GM12878 (cell line): ENCODE measurements around the gene ZNF620. TPM values are rescaled to one million over a fixed set of nuclear protein-coding genes. Genes with fewer than 3 reads are reported as not detected.

ENCODE experiments used
- ATAC-seq: fragments of 200-7000 bp; cut with Tn5 transposase; 3 replicates; pipeline ENCODE4 v1.9.1; 2020; ENCODE audit warnings: mild to moderate bottlenecking, moderate library complexity
- BruUV-seq: library from RNA; stranded (reverse); fragments of 400-500 nt; replicated peaks from 2 replicates; lab custom pipeline; 2021; lab: Mats Ljungman, UMichigan
- CTCF ChIA-PET: fragments of 300-600 bp; sonication (Branson Sonifier 250); formaldehyde crosslinking; extraction: SDS; loops from one replicate; lab custom pipeline; 2021; ENCODE audit warnings: inconsistent platforms; lab: Yijun Ruan, JAX
- POLR2A ChIA-PET: fragments of 350-600 bp; formaldehyde crosslinking; extraction: SDS; loops from one replicate; lab custom pipeline; 2021; ENCODE audit warnings: inconsistent platforms; lab: Charles Lee
- RAD21 ChIA-PET: fragments of 300-600 bp; sonication (Branson Sonifier 250); formaldehyde crosslinking; loops from one replicate; lab custom pipeline; 2023; ENCODE audit warnings: antibody characterized with exemption; ENCODE audit not compliant: unreplicated experiment; lab: Charles Lee
- SMC1A ChIA-PET: fragments of 300-600 bp; sonication (Branson Sonifier 250); formaldehyde crosslinking; loops from one replicate; lab custom pipeline; 2023; ENCODE audit not compliant: unreplicated experiment, uncharacterized antibody; lab: Charles Lee
- DNase-seq: peaks from one replicate; pipeline ENCODE4 v3.0.0-alpha.2; 2011; ENCODE audit warnings: low read depth, low spot score
- FAIRE-seq: peaks from 3 replicates; lab custom pipeline; 2011; peaks lifted over from hg19 to GRCh38; lab: Jason Lieb, UNC
- H2AFZ ChIP-seq: 2 replicates; pipeline ENCODE4 v1.6.0; 2011; ENCODE audit warnings: low read depth, low read length, control low read depth; ENCODE audit not compliant: control insufficient read depth
- H3K27ac ChIP-seq: 2 replicates; pipeline ENCODE4 v1.5.1; 2011; ENCODE audit warnings: control low read depth; ENCODE audit not compliant: control insufficient read depth, insufficient read depth
- H3K27me3 ChIP-seq, 2 experiments: replicated peaks in 1 of 2; 2 replicates each; pipeline versions ENCODE4 v1.6.0 to v1.6.1; 2011; ENCODE audit warnings: low read length in 1 of 2; ENCODE audit not compliant: control insufficient read depth in 2 of 2, insufficient read depth in 2 of 2
- H3K36me3 ChIP-seq, 2 experiments: 2 replicates each; pipeline ENCODE4 v1.5.1; 2011; ENCODE audit warnings: low read length in 1 of 2; ENCODE audit not compliant: control insufficient read depth in 2 of 2, insufficient read depth in 2 of 2
- H3K4me1 ChIP-seq: 2 replicates; pipeline ENCODE4 v1.6.1; 2011; ENCODE audit warnings: mild to moderate bottlenecking, low read length, moderate library complexity, mixed read lengths; ENCODE audit not compliant: control insufficient read depth, insufficient read depth
- H3K4me2 ChIP-seq: 2 replicates; pipeline ENCODE4 v1.6.0; 2011; ENCODE audit warnings: control low read depth; ENCODE audit not compliant: control insufficient read depth, insufficient read depth
- H3K4me3 ChIP-seq: fragments of 200-600 bp; sonication (generic); 2 replicates; pipeline ENCODE4 v1.5.1; 2016
- H3K79me2 ChIP-seq: 2 replicates; pipeline ENCODE4 v1.6.0; 2011; ENCODE audit warnings: low read length; ENCODE audit not compliant: control insufficient read depth, insufficient read depth
- H3K9ac ChIP-seq: 2 replicates; pipeline ENCODE4 v1.8.0; 2011; ENCODE audit warnings: low read length, control low read depth, mixed read lengths; ENCODE audit not compliant: control insufficient read depth, insufficient read depth
- H3K9me3 ChIP-seq: replicated peaks from 3 replicates; pipeline ENCODE4 v1.5.1; 2011; ENCODE audit warnings: mild to moderate bottlenecking, low read length; ENCODE audit not compliant: control insufficient read depth, insufficient read depth
- H4K20me1 ChIP-seq: 2 replicates; pipeline ENCODE4 v1.6.0; 2011; ENCODE audit not compliant: control insufficient read depth, insufficient read depth
- CHD1 ChIP-seq: IDR thresholded peaks from 2 replicates; pipeline ENCODE4 v1.6.1; 2012; ENCODE audit warnings: low read depth, low read length, improper control_type of control experiment
- CREB1 ChIP-seq: IDR thresholded peaks from 2 replicates; pipeline ENCODE4 v1.6.1; 2012; ENCODE audit warnings: low read depth, mild to moderate bottlenecking, inconsistent platforms
- KLF5 ChIP-seq: fragments of 450-650 bp; IDR thresholded peaks from 2 replicates; pipeline ENCODE4 v1.6.1; 2014; ENCODE audit warnings: mild to moderate bottlenecking; ENCODE audit not compliant: partially characterized antibody
- LARP7 ChIP-seq: fragments of 450-650 bp; IDR thresholded peaks from 2 replicates; pipeline ENCODE4 v1.6.1; 2017; ENCODE audit warnings: mild to moderate bottlenecking
- NFIC ChIP-seq: IDR thresholded peaks from 2 replicates; pipeline ENCODE4 v1.6.1; 2012; ENCODE audit warnings: low read depth, mild to moderate bottlenecking, inconsistent platforms, low read length, moderate library complexity
- SMAD5 ChIP-seq: IDR thresholded peaks from 2 replicates; pipeline ENCODE4 v1.6.1; 2016; ENCODE audit warnings: antibody characterized with exemption, low read depth
- SP1 ChIP-seq: IDR thresholded peaks from one replicate; pipeline ENCODE4 v1.6.1; 2011; ENCODE audit warnings: low read depth, low read length
- ZNF24 ChIP-seq: fragments of 450-650 bp; IDR thresholded peaks from 2 replicates; pipeline ENCODE4 v1.6.1; 2017; ENCODE audit warnings: antibody characterized with exemption, mild to moderate bottlenecking
- ZNF384 ChIP-seq: IDR thresholded peaks from 2 replicates; pipeline ENCODE4 v1.6.1; 2012; ENCODE audit warnings: low read depth, mild to moderate bottlenecking, low read length, improper control_type of control experiment, borderline replicate concordance
- WGBS: methylation state at CpG from one replicate; pipeline ENCODE4 v1.1.6; 2016; ENCODE audit warnings: low lambda C conversion rate; ENCODE audit not compliant: insufficient replicate concordance, insufficient coverage; ENCODE audit errors: missing lambda C conversion rate; 5-methylcytosine and 5-hydroxymethylcytosine counted together
- in situ Hi-C: fragments of 300-500 bp; cut with MboI; formaldehyde crosslinking; loops from 9 replicates; pipeline ENCODE4 v1.14.3; 2018; ENCODE audit warnings: mixed read lengths
- intact Hi-C: fragments of 100-400 bp; cut with micrococcal nuclease; formaldehyde crosslinking; loops from one replicate; pipeline ENCODE4 v1.14.2; 2022; ENCODE audit not compliant: unreplicated experiment
- polyA plus RNA-seq, 11 experiments: library from polyadenylated mRNA; depleted of rRNA in 4 of 11; unstranded in 6 of 11; stranded (reverse) in 5 of 11; fragments of >200 nt; fragmentation: Nextera tagmentation in 4 of 11; fragmentation: Illumina TruSeq in 1 of 11; extraction: Ambion mirVana in 4 of 11; extraction: Trizol in 1 of 11; gene quantifications; 1 replicate in 1 of 11; 2 replicates in 10 of 11; pipeline versions ENCODE4 v1.2.1 to v1.2.3, GENCODE V29; 2011 to 2016; ENCODE audit warnings: inconsistent platforms in 2 of 11, missing spikeins in 2 of 11, low read depth in 1 of 11
- total RNA-seq, 4 experiments: library from RNA; depleted of rRNA in 3 of 4; stranded (reverse); fragments of >200 nt in 3 of 4; fragmentation: Illumina TruSeq in 1 of 4; extraction: Trizol in 1 of 4; gene quantifications; 2 replicates each; pipeline versions ENCODE4 v1.2.1 to v1.2.3, GENCODE V29; 2013 to 2021
- TF ChIP-seq, protein P1 (sequence below): fragments of 450-650 bp; IDR thresholded peaks from 2 replicates; pipeline ENCODE4 v1.6.1; 2017; ENCODE audit warnings: mild to moderate bottlenecking
- TF ChIP-seq, protein P2 (sequence below): IDR thresholded peaks from 2 replicates; pipeline ENCODE4 v1.6.1; 2012; ENCODE audit warnings: mild to moderate bottlenecking, low read depth, low read length
- TF ChIP-seq, protein P3 (sequence below): fragments of 150-350 bp; IDR thresholded peaks from 2 replicates; pipeline ENCODE4 v1.6.1; 2014; ENCODE audit warnings: mild to moderate bottlenecking, low read depth, low read length
- TF ChIP-seq, protein P4 (sequence below): fragments of 450-650 bp; IDR thresholded peaks from 2 replicates; pipeline ENCODE4 v1.6.1; 2017; ENCODE audit warnings: antibody characterized with exemption, mild to moderate bottlenecking, moderate library complexity

Gene ZNF620
- total and polyA plus RNA-seq, 10 of the 15 experiments (the other 5 are each of a cell fraction or from before 2014, with no cell fraction given), result 1.3 to 4.3 (median 2.2) TPM

DNA sequence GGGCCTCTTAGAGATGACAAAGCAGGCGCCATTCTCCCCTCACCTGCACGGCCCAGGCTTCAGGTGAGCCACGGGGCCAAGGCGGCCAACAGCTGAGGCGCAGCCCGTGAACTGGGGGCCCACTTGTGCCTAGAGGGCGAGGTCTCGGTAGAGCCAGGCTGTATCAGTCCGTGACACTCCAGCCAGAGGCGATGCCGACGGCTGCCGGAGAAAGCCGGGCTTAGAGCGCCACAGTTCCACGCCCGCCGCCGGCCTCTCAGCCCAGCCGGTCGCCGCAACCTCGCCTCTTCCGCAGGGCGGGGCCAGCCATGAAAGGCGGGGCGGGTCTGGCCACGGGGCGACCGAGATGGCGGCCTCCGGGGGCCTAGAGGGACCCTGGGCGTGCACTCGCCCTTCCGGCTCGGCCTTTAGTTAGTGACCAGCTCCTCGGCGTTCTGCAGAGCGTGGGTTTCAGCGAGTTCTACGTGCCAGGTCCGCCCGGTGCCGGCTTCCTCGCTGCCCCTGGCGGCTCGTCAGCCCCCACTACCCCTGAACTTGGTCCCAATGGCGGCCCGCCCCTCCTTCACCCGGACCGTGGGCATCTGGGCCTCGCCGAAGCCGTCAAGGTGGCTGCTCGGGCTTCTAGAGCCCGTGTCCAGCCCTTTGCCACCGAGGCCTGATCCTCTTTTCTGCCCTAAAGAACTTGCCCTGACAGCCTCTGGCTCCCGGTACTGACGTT lies 18.9 kb downstream of the ZNF620 start, which contains the start of gene ZNF621:
ZNF621 (plus strand) TSS at position 393 of the 718 bp plus-strand sequence. CDS start 881 bp downstream, outside the sequence.
- no peaks in the 10 kb centered on the region for H3K27me3 ChIP-seq
- intact Hi-C loops, result loop anchor here (5.0 kb wide), 3 partner anchors 47 to 197 kb away; partner anchors contain the start of gene ZNF619
- RAD21 ChIA-PET, result interaction anchor here (1.0 to 1.5 kb wide), 4 partner anchors 19 to 67 kb away, joined by 3 to 4 read pairs (median 3); partner anchors contain the start of genes RPL14 and ZNF620
- TF ChIP-seq, protein P1, sequence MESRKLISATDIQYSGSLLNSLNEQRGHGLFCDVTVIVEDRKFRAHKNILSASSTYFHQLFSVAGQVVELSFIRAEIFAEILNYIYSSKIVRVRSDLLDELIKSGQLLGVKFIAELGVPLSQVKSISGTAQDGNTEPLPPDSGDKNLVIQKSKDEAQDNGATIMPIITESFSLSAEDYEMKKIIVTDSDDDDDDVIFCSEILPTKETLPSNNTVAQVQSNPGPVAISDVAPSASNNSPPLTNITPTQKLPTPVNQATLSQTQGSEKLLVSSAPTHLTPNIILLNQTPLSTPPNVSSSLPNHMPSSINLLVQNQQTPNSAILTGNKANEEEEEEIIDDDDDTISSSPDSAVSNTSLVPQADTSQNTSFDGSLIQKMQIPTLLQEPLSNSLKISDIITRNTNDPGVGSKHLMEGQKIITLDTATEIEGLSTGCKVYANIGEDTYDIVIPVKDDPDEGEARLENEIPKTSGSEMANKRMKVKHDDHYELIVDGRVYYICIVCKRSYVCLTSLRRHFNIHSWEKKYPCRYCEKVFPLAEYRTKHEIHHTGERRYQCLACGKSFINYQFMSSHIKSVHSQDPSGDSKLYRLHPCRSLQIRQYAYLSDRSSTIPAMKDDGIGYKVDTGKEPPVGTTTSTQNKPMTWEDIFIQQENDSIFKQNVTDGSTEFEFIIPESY, result no peak
- TF ChIP-seq, protein P2, sequence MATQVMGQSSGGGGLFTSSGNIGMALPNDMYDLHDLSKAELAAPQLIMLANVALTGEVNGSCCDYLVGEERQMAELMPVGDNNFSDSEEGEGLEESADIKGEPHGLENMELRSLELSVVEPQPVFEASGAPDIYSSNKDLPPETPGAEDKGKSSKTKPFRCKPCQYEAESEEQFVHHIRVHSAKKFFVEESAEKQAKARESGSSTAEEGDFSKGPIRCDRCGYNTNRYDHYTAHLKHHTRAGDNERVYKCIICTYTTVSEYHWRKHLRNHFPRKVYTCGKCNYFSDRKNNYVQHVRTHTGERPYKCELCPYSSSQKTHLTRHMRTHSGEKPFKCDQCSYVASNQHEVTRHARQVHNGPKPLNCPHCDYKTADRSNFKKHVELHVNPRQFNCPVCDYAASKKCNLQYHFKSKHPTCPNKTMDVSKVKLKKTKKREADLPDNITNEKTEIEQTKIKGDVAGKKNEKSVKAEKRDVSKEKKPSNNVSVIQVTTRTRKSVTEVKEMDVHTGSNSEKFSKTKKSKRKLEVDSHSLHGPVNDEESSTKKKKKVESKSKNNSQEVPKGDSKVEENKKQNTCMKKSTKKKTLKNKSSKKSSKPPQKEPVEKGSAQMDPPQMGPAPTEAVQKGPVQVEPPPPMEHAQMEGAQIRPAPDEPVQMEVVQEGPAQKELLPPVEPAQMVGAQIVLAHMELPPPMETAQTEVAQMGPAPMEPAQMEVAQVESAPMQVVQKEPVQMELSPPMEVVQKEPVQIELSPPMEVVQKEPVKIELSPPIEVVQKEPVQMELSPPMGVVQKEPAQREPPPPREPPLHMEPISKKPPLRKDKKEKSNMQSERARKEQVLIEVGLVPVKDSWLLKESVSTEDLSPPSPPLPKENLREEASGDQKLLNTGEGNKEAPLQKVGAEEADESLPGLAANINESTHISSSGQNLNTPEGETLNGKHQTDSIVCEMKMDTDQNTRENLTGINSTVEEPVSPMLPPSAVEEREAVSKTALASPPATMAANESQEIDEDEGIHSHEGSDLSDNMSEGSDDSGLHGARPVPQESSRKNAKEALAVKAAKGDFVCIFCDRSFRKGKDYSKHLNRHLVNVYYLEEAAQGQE, result no peak
- TF ChIP-seq SMAD5, result peak; percentile 60; the same call in 1 of the 2 replicates
- TF ChIP-seq CREB1, result no peak; the same call in 1 of the 2 replicates
- TF ChIP-seq SP1, result peak; percentile 32
- peak; percentile 35; the same call in 1 of the 2 replicates for TF ChIP-seq ZNF24
- peak; percentile 23 for TF ChIP-seq KLF5
- TF ChIP-seq NFIC, result no peak
- TF ChIP-seq LARP7, result peak; percentile 56
- TF ChIP-seq, protein P3, sequence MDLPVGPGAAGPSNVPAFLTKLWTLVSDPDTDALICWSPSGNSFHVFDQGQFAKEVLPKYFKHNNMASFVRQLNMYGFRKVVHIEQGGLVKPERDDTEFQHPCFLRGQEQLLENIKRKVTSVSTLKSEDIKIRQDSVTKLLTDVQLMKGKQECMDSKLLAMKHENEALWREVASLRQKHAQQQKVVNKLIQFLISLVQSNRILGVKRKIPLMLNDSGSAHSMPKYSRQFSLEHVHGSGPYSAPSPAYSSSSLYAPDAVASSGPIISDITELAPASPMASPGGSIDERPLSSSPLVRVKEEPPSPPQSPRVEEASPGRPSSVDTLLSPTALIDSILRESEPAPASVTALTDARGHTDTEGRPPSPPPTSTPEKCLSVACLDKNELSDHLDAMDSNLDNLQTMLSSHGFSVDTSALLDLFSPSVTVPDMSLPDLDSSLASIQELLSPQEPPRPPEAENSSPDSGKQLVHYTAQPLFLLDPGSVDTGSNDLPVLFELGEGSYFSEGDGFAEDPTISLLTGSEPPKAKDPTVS, result no peak
- TF ChIP-seq, protein P4, sequence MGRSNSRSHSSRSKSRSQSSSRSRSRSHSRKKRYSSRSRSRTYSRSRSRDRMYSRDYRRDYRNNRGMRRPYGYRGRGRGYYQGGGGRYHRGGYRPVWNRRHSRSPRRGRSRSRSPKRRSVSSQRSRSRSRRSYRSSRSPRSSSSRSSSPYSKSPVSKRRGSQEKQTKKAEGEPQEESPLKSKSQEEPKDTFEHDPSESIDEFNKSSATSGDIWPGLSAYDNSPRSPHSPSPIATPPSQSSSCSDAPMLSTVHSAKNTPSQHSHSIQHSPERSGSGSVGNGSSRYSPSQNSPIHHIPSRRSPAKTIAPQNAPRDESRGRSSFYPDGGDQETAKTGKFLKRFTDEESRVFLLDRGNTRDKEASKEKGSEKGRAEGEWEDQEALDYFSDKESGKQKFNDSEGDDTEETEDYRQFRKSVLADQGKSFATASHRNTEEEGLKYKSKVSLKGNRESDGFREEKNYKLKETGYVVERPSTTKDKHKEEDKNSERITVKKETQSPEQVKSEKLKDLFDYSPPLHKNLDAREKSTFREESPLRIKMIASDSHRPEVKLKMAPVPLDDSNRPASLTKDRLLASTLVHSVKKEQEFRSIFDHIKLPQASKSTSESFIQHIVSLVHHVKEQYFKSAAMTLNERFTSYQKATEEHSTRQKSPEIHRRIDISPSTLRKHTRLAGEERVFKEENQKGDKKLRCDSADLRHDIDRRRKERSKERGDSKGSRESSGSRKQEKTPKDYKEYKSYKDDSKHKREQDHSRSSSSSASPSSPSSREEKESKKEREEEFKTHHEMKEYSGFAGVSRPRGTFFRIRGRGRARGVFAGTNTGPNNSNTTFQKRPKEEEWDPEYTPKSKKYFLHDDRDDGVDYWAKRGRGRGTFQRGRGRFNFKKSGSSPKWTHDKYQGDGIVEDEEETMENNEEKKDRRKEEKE, result no peak
- no peak for TF ChIP-seq CHD1
- TF ChIP-seq ZNF384, result no peak

More for the DNA sequence above, 18.9 kb downstream of the ZNF620 start, which contains the start of gene ZNF621:
- in situ Hi-C loops, result no loop called here
- Histone ChIP-seq H3K4me2 (peak within 1 kb of the TSS; percentile 77), H3K9me3 (no peaks in the 10 kb centered on the region), H3K36me3 (no peaks in the 10 kb centered on the region), H4K20me1 (no peaks in the 10 kb centered on the region), H3K9ac (peak within 1 kb of the TSS; percentile 89), H2AFZ (peak within 1 kb of the TSS; percentile 85), H3K27ac (peak within 1 kb of the TSS; percentile 73), H3K79me2 (peaks cover 8% of the 10 kb centered on the region), H3K4me1 (no peaks in the 10 kb centered on the region), H3K4me3 (peak within 1 kb of the TSS; percentile 95)
- ChIA-PET SMC1A (interaction anchor here (0.9 to 1.3 kb wide), 3 partner anchors 9 to 48 kb away, joined by 3 to 4 read pairs (median 4); partner anchors contain the start of gene ZNF619), POLR2A (interaction anchor here (0.8 to 2.3 kb wide), 5 partner anchors 12 to 67 kb away, joined by 3 to 12 read pairs (median 5); partner anchors contain the start of genes RPL14, ZNF619 and ZNF620), CTCF (interaction anchor here (0.6 to 2.2 kb wide), 7 partner anchors 8 to 67 kb away, joined by 3 to 16 read pairs (median 5); partner anchors contain the start of genes RPL14, ZNF619 and ZNF620)
- peak; percentile 7 for FAIRE-seq
- DNase-seq, result peak; percentile 43
- BruUV-seq, result no TSS peak
- ATAC-seq, result peak; percentile 98
- WGBS, result 1% methylated on average over 48 of the region's 59 CpGs
